HG03558 (cell line): ENCODE measurements around the gene DUSP22.
"Not testable (repeated sequence)": the region's sequence is repeated elsewhere in the genome, so short reads cannot be mapped to it uniquely, and the experiment has no call there.

Source experiments
- ATAC-seq: cut with Tn5 transposase; IDR thresholded peaks from one replicate; pipeline ENCODE4 v1.9.1; 2021; ENCODE audit warnings: moderate number of reproducible peaks; ENCODE audit not compliant: unreplicated experiment; ENCODE audit errors: extremely low read depth

DUSP22 gene

GRCh38 chr6:291697-292505 lies at the start of gene DUSP22:
Gene DUSP22 (plus strand): TSS chr6:292487. CDS start chr6:292540, 53 bp downstream.
- peak; percentile 24 for ATAC-seq

GRCh38 chr6:246352-246751 lies 45.9 kb upstream of the DUSP22 start:
- no peak for ATAC-seq

- no peak for ATAC-seq
These were observed 44.9 kb upstream of the DUSP22 start for GRCh38 chr6:247351-247750.

- ATAC-seq: not testable (repeated sequence)
These were observed 44.2 kb upstream of the DUSP22 start for GRCh38 chr6:248046-248445.

- no peak for ATAC-seq
These were observed 41.6 kb upstream of the DUSP22 start for GRCh38 chr6:250676-251075.

- ATAC-seq: no peak
These were observed 40.4 kb upstream of the DUSP22 start for GRCh38 chr6:251920-252319.

- no peak for ATAC-seq
These were observed 39.3 kb upstream of the DUSP22 start for GRCh38 chr6:252775-253535.

- ATAC-seq: no peak
These were observed 38.3 kb upstream of the DUSP22 start for GRCh38 chr6:254016-254415.

- ATAC-seq: no peak
These were observed 37.1 kb upstream of the DUSP22 start for GRCh38 chr6:255041-255750.

GRCh38 chr6:255751-256083 lies 36.6 kb upstream of the DUSP22 start:
- no peak for ATAC-seq

- no peak for ATAC-seq
These were observed 36.1 kb upstream of the DUSP22 start for GRCh38 chr6:256169-256568.

- ATAC-seq: no peak
These were observed 35.1 kb upstream of the DUSP22 start for GRCh38 chr6:257031-257725.

GRCh38 chr6:257774-258173 lies 34.5 kb upstream of the DUSP22 start:
- ATAC-seq: no peak

- ATAC-seq: no peak
These were observed 33.0 kb upstream of the DUSP22 start for GRCh38 chr6:259316-259715.

GRCh38 chr6:259901-260508 lies 32.3 kb upstream of the DUSP22 start:
- ATAC-seq: peak; percentile 63

- ATAC-seq: no peak
These were observed 27.7 kb upstream of the DUSP22 start for GRCh38 chr6:264626-265025.

- ATAC-seq: no peak
These were observed 23.8 kb upstream of the DUSP22 start for GRCh38 chr6:268394-268935.

GRCh38 chr6:273551-274058 lies 18.7 kb upstream of the DUSP22 start:
- no peak for ATAC-seq

- no peak for ATAC-seq
These were observed 14.5 kb upstream of the DUSP22 start for GRCh38 chr6:277746-278145.

- no peak for ATAC-seq
These were observed 13.8 kb upstream of the DUSP22 start for GRCh38 chr6:278494-278893.
